Caco-2 (cell line): ENCODE data around the gene ATXN7L2. TPM values are rescaled to one million over a fixed set of nuclear protein-coding genes. Genes with fewer than 3 reads are reported as not detected.
A peak's percentile ranks its signal among the peaks of the same experiment; 100 is the strongest.

Experiments used
- BruUV-seq: library from RNA; stranded (reverse); fragments of 400-500 nt; replicated peaks from 2 replicates; lab custom pipeline; 2021; lab: Mats Ljungman, UMichigan
- CTCF ChIA-PET: fragments of 300-600 bp; sonication (Branson Sonifier 250); formaldehyde crosslinking; loops from one replicate; lab custom pipeline; 2022; ENCODE audit warnings: antibody characterized with exemption; lab: Charles Lee
- POLR2A ChIA-PET: fragments of 300-600 bp; sonication (Branson Sonifier 250); formaldehyde crosslinking; loops from one replicate; lab custom pipeline; 2022; ENCODE audit warnings: antibody characterized with exemption; lab: Charles Lee
- DNase-seq, 2 experiments: peaks; one replicate each; pipeline versions ENCODE4 v3.0.0 to v3.0.0-alpha.2; 2020 to 2022
- H3K27me3 ChIP-seq: replicated peaks from 2 replicates; pipeline ENCODE4 v1.6.0; 2011; ENCODE audit warnings: low read length; ENCODE audit not compliant: control insufficient read depth, insufficient read depth
- H3K36me3 ChIP-seq: 2 replicates; pipeline ENCODE4 v1.5.1; 2011; ENCODE audit warnings: low read length; ENCODE audit not compliant: control insufficient read depth, insufficient read depth
- H3K4me1 ChIP-seq: fragments of 250-450 bp; sonication (Bioruptor Pico); 2 replicates; pipeline ENCODE4 v1.5.1; 2020; ENCODE audit warnings: mild to moderate bottlenecking
- H3K4me3 ChIP-seq: 2 replicates; pipeline ENCODE4 v1.5.1; 2011; ENCODE audit warnings: low read depth, mild to moderate bottlenecking, control low read depth, low read length
- H3K9me3 ChIP-seq: fragments of 250-450 bp; sonication (Bioruptor Pico); 2 replicates; pipeline ENCODE4 v1.5.1; 2020; ENCODE audit warnings: mild to moderate bottlenecking, moderate library complexity
- H3K27ac Mint-ChIP-seq: one replicate; pipeline ENCODE4 v1.8.0; 2022; ENCODE audit warnings: mixed read lengths; ENCODE audit not compliant: unreplicated experiment
- H3K27me3 Mint-ChIP-seq: one replicate; pipeline ENCODE4 v1.8.0; 2022; ENCODE audit warnings: mixed read lengths; ENCODE audit not compliant: insufficient read depth, unreplicated experiment
- H3K36me3 Mint-ChIP-seq: one replicate; pipeline ENCODE4 v1.8.0; 2022; ENCODE audit warnings: mild to moderate bottlenecking, mixed read lengths; ENCODE audit not compliant: insufficient read depth, unreplicated experiment
- H3K4me1 Mint-ChIP-seq: one replicate; pipeline ENCODE4 v1.8.0; 2022; ENCODE audit warnings: low read depth, mixed read lengths; ENCODE audit not compliant: unreplicated experiment
- H3K4me3 Mint-ChIP-seq: one replicate; pipeline ENCODE4 v1.8.0; 2022; ENCODE audit warnings: mild to moderate bottlenecking, moderate library complexity, mixed read lengths; ENCODE audit not compliant: unreplicated experiment
- H3K9me3 Mint-ChIP-seq: one replicate; pipeline ENCODE4 v1.8.0; 2022; ENCODE audit warnings: mixed read lengths; ENCODE audit not compliant: unreplicated experiment
- intact Hi-C: fragments of 100-400 bp; cut with micrococcal nuclease; formaldehyde crosslinking; loops from one replicate; pipeline ENCODE4 v1.10.0; 2022; ENCODE audit not compliant: unreplicated experiment
- total RNA-seq: library from RNA; stranded (reverse); gene quantifications from 2 replicates; pipeline ENCODE4 v1.2.3, GENCODE V29; 2022
- TF ChIP-seq, protein P1 (sequence below), 2 experiments: fragments of 200-600 bp in 1 of 2; IDR thresholded peaks; 1 replicate in 1 of 2; 2 replicates in 1 of 2; pipeline versions ENCODE4 v1.5.1 to v1.8.0; 2011 to 2022; ENCODE audit warnings: antibody characterized with exemption in 1 of 2, control low read depth in 1 of 2, inconsistent platforms in 1 of 2, low read depth in 1 of 2, low read length in 1 of 2, mild to moderate bottlenecking in 1 of 2, moderate library complexity in 1 of 2; ENCODE audit not compliant: insufficient read depth in 1 of 2, severe bottlenecking in 1 of 2, unreplicated experiment in 1 of 2

Gene ATXN7L2
- total RNA-seq, 1 experiment from 2014 or later, result 4.0 TPM

GRCh38 chr1:109492779-109493178, 9.1 kb downstream of the ATXN7L2 start:
- no peaks in the 10 kb centered on the region for H3K9me3 ChIP-seq
- no peaks in the 10 kb centered on the region for H3K36me3 ChIP-seq
- H3K27ac Mint-ChIP-seq, result no peak overlapping the region
- peaks cover 6% of the 10 kb centered on the region for H3K36me3 Mint-ChIP-seq
- no peaks in the 10 kb centered on the region for H3K27me3 Mint-ChIP-seq
- intact Hi-C loops, result no loop called here
- no peaks in the 10 kb centered on the region for H3K27me3 ChIP-seq
- BruUV-seq, result no TSS peak
- no peak for DNase-seq
- TF ChIP-seq, protein P1, sequence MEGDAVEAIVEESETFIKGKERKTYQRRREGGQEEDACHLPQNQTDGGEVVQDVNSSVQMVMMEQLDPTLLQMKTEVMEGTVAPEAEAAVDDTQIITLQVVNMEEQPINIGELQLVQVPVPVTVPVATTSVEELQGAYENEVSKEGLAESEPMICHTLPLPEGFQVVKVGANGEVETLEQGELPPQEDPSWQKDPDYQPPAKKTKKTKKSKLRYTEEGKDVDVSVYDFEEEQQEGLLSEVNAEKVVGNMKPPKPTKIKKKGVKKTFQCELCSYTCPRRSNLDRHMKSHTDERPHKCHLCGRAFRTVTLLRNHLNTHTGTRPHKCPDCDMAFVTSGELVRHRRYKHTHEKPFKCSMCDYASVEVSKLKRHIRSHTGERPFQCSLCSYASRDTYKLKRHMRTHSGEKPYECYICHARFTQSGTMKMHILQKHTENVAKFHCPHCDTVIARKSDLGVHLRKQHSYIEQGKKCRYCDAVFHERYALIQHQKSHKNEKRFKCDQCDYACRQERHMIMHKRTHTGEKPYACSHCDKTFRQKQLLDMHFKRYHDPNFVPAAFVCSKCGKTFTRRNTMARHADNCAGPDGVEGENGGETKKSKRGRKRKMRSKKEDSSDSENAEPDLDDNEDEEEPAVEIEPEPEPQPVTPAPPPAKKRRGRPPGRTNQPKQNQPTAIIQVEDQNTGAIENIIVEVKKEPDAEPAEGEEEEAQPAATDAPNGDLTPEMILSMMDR (IDR thresholded peaks at IDR 0.05; ENCODE audit: insufficient read depth in 1 of 2, low read depth in 1 of 2, low read length in 1 of 2, severe bottlenecking in 1 of 2, unreplicated experiment in 1 of 2), result no peak
- no peaks in the 10 kb centered on the region for H3K9me3 Mint-ChIP-seq
- no peaks in the 10 kb centered on the region for H3K4me1 Mint-ChIP-seq
- ChIA-PET POLR2A (interaction anchor here (0.9 kb wide), 1 partner anchor 56 kb away, joined by 3 read pairs; the partner anchor contains the start of gene GNAI3), CTCF (interaction anchor here (0.6 to 11.6 kb wide), 3 partner anchors 17 to 235 kb away, joined by 3 to 131 read pairs (median 3); partner anchors contain the start of gene AMIGO1)
- H3K4me1 ChIP-seq, result no peaks in the 10 kb centered on the region
- no peak overlapping the region for H3K4me3 ChIP-seq
- no peak overlapping the region for H3K4me3 Mint-ChIP-seq

GRCh38 chr1:109493227-109493626, 9.5 kb downstream of the ATXN7L2 start:
- CTCF ChIA-PET, result interaction anchor here (0.6 to 11.6 kb wide), 4 partner anchors 10 to 327 kb away, joined by 5 to 131 read pairs (median 6); partner anchors contain the start of gene ATXN7L2
- Mint-ChIP-seq H3K36me3 (peaks cover 6% of the 10 kb centered on the region), H3K27me3 (no peaks in the 10 kb centered on the region), H3K9me3 (no peaks in the 10 kb centered on the region), H3K4me3 (peak overlapping the region; percentile 97), H3K27ac (no peak overlapping the region), H3K4me1 (no peaks in the 10 kb centered on the region)
- no peak for DNase-seq
- POLR2A ChIA-PET, result interaction anchor here (0.6 kb wide), 1 partner anchor 354 kb away, joined by 7 read pairs; no protein-coding TSS in a partner anchor
- Histone ChIP-seq H3K4me3 (no peak overlapping the region), H3K36me3 (no peaks in the 10 kb centered on the region), H3K27me3 (no peaks in the 10 kb centered on the region), H3K4me1 (no peaks in the 10 kb centered on the region), H3K9me3 (no peaks in the 10 kb centered on the region)
- intact Hi-C loops, result no loop called here
- no TSS peak for BruUV-seq
- TF ChIP-seq, protein P1 (IDR thresholded peaks at IDR 0.05; ENCODE audit: insufficient read depth in 1 of 2, low read depth in 1 of 2, low read length in 1 of 2, severe bottlenecking in 1 of 2, unreplicated experiment in 1 of 2), result no peak

DNA sequence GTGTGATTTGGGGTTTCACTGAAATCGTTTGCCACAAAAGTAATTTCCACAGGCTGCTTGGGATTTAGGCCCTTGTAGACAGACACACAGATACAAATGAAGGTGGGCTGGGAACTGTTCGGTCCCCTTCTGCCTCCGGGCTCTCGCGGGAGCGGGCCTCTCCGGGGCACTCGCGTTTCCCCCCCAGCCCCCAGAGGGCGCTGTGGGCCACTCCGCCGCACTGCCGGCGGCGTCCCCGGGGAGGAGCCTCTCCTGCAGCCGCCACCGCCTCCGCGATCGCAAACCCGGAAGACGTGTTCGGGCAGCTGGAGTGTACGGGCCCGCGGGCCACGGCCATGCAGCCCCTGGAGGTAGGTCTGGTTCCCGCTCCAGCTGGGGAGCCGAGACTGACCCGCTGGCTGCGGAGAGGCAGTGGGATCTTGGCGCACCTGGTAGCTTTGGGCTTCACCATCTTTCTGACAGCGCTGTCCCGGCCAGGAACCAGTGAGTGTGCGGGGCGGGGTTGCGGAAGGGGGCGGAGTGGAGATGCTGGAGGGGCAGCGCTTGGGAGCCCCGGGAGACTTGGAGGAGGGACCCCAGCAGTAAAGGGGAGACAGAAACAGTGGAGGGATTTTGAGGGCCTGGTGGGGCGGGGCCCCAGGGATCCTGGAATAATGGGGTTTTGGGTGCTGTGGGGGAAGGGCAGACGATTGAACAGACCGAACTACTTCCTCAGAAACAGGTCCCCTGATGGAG, 10.3 kb downstream of the ATXN7L2 start, which contains the start of gene CYB561D1:
TSS of gene CYB561D1 (plus strand) at position 290 of the 735 bp plus-strand sequence. CDS start at position 336, 46 bp downstream.
- Mint-ChIP-seq H3K4me1 (no peaks in the 10 kb centered on the region), H3K4me3 (peak within 1 kb of the TSS; percentile 97), H3K27me3 (no peaks in the 10 kb centered on the region), H3K9me3 (no peaks in the 10 kb centered on the region), H3K36me3 (peaks cover 6% of the 10 kb centered on the region), H3K27ac (peak within 1 kb of the TSS; percentile 69)
- Histone ChIP-seq H3K9me3 (no peaks in the 10 kb centered on the region), H3K4me3 (peak within 1 kb of the TSS; percentile 65), H3K4me1 (no peaks in the 10 kb centered on the region), H3K36me3 (no peaks in the 10 kb centered on the region), H3K27me3 (no peaks in the 10 kb centered on the region)
- ChIA-PET CTCF (interaction anchor here (0.6 to 11.6 kb wide), 6 partner anchors 10 to 327 kb away, joined by 3 to 131 read pairs (median 6); partner anchors contain the start of genes ATXN7L2 and GNAI3), POLR2A (interaction anchor here (0.6 to 0.9 kb wide), 2 partner anchors 10 to 355 kb away, joined by 3 to 7 read pairs; partner anchors contain the start of gene ATXN7L2)
- no TSS peak for BruUV-seq
- peak; percentile 84 to 89 for DNase-seq
- intact Hi-C loops, result loop anchor here (1.0 kb wide), 1 partner anchor 38 kb away; no protein-coding TSS in a partner anchor
- TF ChIP-seq, protein P1 (IDR thresholded peaks at IDR 0.05; ENCODE audit: insufficient read depth in 1 of 2, low read depth in 1 of 2, low read length in 1 of 2, severe bottlenecking in 1 of 2, unreplicated experiment in 1 of 2), result peak; percentile 73 to 76
